ENCODE data around the gene GABPB2.

DNA sequence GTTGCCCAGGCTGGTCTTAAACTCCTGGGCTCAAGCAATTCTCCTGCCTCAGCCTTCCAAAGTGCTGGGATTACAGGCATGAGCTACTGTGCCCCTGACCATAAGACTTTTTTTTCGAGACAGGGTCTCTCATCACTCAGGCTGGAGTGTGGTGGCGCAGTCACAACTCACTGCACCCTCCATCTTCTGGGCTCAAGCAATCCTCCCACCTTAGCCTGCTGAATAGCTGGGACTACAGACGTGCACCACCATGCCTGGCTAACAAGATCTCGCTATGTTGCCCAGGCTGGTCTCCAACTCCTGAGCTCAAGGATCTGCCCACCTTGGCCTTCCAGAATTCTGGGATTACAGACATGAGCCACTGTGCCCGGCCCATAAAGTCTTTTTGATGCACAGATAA lies 21.1 kb upstream of the GABPB2 start:
- TF ChIP-seq EP300 (IDR thresholded peaks at IDR 0.05) (no peak), POLR2AphosphoS5 (IDR thresholded peaks at IDR 0.05) (no peak), POLR2A (IDR thresholded peaks at IDR 0.05) (no peak)
- TF ChIP-seq, protein P1, sequence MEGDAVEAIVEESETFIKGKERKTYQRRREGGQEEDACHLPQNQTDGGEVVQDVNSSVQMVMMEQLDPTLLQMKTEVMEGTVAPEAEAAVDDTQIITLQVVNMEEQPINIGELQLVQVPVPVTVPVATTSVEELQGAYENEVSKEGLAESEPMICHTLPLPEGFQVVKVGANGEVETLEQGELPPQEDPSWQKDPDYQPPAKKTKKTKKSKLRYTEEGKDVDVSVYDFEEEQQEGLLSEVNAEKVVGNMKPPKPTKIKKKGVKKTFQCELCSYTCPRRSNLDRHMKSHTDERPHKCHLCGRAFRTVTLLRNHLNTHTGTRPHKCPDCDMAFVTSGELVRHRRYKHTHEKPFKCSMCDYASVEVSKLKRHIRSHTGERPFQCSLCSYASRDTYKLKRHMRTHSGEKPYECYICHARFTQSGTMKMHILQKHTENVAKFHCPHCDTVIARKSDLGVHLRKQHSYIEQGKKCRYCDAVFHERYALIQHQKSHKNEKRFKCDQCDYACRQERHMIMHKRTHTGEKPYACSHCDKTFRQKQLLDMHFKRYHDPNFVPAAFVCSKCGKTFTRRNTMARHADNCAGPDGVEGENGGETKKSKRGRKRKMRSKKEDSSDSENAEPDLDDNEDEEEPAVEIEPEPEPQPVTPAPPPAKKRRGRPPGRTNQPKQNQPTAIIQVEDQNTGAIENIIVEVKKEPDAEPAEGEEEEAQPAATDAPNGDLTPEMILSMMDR (IDR thresholded peaks at IDR 0.05) = no peak

Data from gastroesophageal sphincter (tissue), 3 donors.